ENCODE measurements around the gene DCPS. TPM values are rescaled to one million over a fixed set of nuclear protein-coding genes. Genes with fewer than 3 reads are reported as not detected.
A peak's percentile ranks its signal among the peaks of the same experiment; 100 is the strongest.
"Not testable (repeated sequence)": the region's sequence is repeated elsewhere in the genome, so short reads cannot be mapped to it uniquely, and the experiment has no call there.

Gene DCPS
- total RNA-seq, 1 experiment from 2014 or later: 34.8 TPM

- DNase-seq (ENCODE audit: low read depth, low spot score) (no peak), ATAC-seq (no peak)
- in situ Hi-C loops (cut with HindIII; ENCODE audit: low pct_unique_long_range_greater_than_20kb, low sequenced_read_pairs) (no loop called here), intact Hi-C loops (cut with micrococcal nuclease; ENCODE audit: unreplicated experiment) (no loop called here)
- TF ChIP-seq REST (IDR thresholded peaks at IDR 0.05; ENCODE audit: insufficient read depth in 1 of 2, low read depth in 2 of 2, low read length in 1 of 2): no peak
- TF ChIP-seq POLR2AphosphoS5 (IDR thresholded peaks at IDR 0.05; ENCODE audit: low read depth, low read length): no peak
- TF ChIP-seq TCF7L2 (IDR thresholded peaks at IDR 0.05; ENCODE audit: low read depth, low read length): no peak
- no peak for TF ChIP-seq SIN3A (IDR thresholded peaks at IDR 0.05; ENCODE audit: borderline replicate concordance, insufficient read depth, low read depth, low read length)
- no peak for TF ChIP-seq CTCF (IDR thresholded peaks at IDR 0.05)
- H3K36me3 ChIP-seq (ENCODE audit: control insufficient read depth, insufficient read depth, low read length): no peaks in the 10 kb centered on the region
- H3K27ac ChIP-seq (ENCODE audit: low read length): no peak overlapping the region
- BruUV-seq (replicated peaks): no TSS peak
- H3K4me1 ChIP-seq (ENCODE audit: control insufficient read depth, insufficient read depth, low read length): peaks cover 13% of the 10 kb centered on the region
- H3K27me3 ChIP-seq (ENCODE audit: control insufficient read depth, insufficient read depth, low read length): no peaks in the 10 kb centered on the region
- POLR2A ChIA-PET: interaction anchor here (0.5 to 0.6 kb wide), 3 partner anchors 12 to 1559 kb away, joined by 3 to 5 read pairs (median 3); no protein-coding TSS in a partner anchor
- CTCF ChIA-PET: interaction anchor here (0.6 kb wide), 1 partner anchor 1514 kb away, joined by 10 read pairs; no protein-coding TSS in a partner anchor
- no peak overlapping the region for H3K4me3 ChIP-seq (ENCODE audit: low read depth in 2 of 2, low read length in 2 of 2)
- H3K9me3 ChIP-seq (ENCODE audit: control insufficient read depth, insufficient read depth, low read depth, low read length): no peaks in the 10 kb centered on the region
These were observed 42.7 kb downstream of the DCPS start for GRCh38 chr11:126346586-126346940.

- H3K36me3 ChIP-seq (ENCODE audit: control insufficient read depth, insufficient read depth, low read length); in situ Hi-C loops (cut with HindIII; ENCODE audit: low pct_unique_long_range_greater_than_20kb, low sequenced_read_pairs); H3K4me1 ChIP-seq (ENCODE audit: control insufficient read depth, insufficient read depth, low read length); H3K4me3 ChIP-seq (ENCODE audit: low read depth in 2 of 2, low read length in 2 of 2); DNase-seq (ENCODE audit: low read depth, low spot score); ATAC-seq; H3K9me3 ChIP-seq (ENCODE audit: control insufficient read depth, insufficient read depth, low read depth, low read length); intact Hi-C loops (cut with micrococcal nuclease; ENCODE audit: unreplicated experiment); BruUV-seq (replicated peaks); H3K27me3 ChIP-seq (ENCODE audit: control insufficient read depth, insufficient read depth, low read length); H3K27ac ChIP-seq (ENCODE audit: low read length): not testable (repeated sequence)
- ChIA-PET CTCF (interaction anchor here (0.6 kb wide), 1 partner anchor 1513 kb away, joined by 10 read pairs; no protein-coding TSS in a partner anchor), POLR2A (interaction anchor here (0.5 to 0.6 kb wide), 3 partner anchors 12 to 1559 kb away, joined by 3 to 5 read pairs (median 3); no protein-coding TSS in a partner anchor)
These were observed 43.1 kb downstream of the DCPS start for GRCh38 chr11:126346946-126347345.

GRCh38 chr11:126347751-126348668 is 44.1 kb downstream of the DCPS start:
- ChIA-PET POLR2A (no interaction called here), CTCF (no interaction called here)
- DNase-seq (ENCODE audit: low read depth, low spot score): no peak
- Histone ChIP-seq H3K36me3 (ENCODE audit: control insufficient read depth, insufficient read depth, low read length) (no peaks in the 10 kb centered on the region), H3K4me1 (ENCODE audit: control insufficient read depth, insufficient read depth, low read length) (peaks cover 7% of the 10 kb centered on the region), H3K27me3 (ENCODE audit: control insufficient read depth, insufficient read depth, low read length) (no peaks in the 10 kb centered on the region), H3K4me3 (ENCODE audit: low read depth in 2 of 2, low read length in 2 of 2) (no peak overlapping the region), H3K27ac (ENCODE audit: low read length) (no peak overlapping the region), H3K9me3 (ENCODE audit: control insufficient read depth, insufficient read depth, low read depth, low read length) (no peaks in the 10 kb centered on the region)
- in situ Hi-C loops (cut with HindIII; ENCODE audit: low pct_unique_long_range_greater_than_20kb, low sequenced_read_pairs) (no loop called here), intact Hi-C loops (cut with micrococcal nuclease; ENCODE audit: unreplicated experiment) (no loop called here)
- 0 out of 2 replicates have a peak, but pooled peaks have one; percentile 14 for ATAC-seq
- BruUV-seq (replicated peaks): no TSS peak
- no peak for TF ChIP-seq CTCF (IDR thresholded peaks at IDR 0.05)
- TF ChIP-seq REST (IDR thresholded peaks at IDR 0.05; ENCODE audit: insufficient read depth in 1 of 2, low read depth in 2 of 2, low read length in 1 of 2): no peak
- no peak for TF ChIP-seq TCF7L2 (IDR thresholded peaks at IDR 0.05; ENCODE audit: low read depth, low read length)
- 0 out of 2 replicates have a peak, but pooled peaks have one; percentile 27 for TF ChIP-seq POLR2AphosphoS5 (IDR thresholded peaks at IDR 0.05; ENCODE audit: low read depth, low read length)
